ENCODE results near the gene C11orf21.

The C11orf21 gene

DNA sequence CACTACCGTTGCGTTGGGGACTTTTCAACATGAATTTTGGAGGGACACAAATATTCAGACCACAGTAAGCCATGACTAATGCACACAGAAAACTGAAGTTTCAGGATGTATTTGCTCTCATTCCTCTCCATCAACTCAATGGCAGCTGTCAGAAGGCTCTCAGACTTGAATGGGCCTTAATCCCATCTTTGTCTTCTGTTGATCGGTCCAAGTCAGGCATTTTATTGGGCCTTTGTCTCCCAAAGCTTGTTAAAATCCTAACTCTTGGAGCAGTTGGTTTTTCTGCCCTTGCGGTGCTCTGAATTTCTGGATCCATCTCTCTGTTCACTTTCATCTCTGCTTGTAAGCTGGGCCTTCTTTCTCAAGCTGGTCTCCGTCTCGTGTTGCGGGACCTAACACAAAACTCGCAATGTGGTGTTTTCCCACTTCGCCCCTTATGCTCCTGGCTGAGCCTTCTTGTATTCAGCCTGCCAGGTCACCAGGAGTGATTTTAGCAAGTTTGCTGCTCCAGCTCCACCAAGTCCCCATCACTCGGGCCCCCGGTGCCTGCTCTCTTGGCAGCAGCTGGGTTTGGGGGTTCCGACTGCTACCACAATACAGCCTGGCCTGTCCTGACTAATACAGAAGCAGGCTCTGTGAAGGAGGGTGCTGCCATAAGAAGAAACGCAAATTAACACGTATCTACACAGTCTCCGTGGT lies 27.1 kb upstream of the C11orf21 start:
- H3K27ac ChIP-seq (ENCODE audit: low read depth, low read length): no peak overlapping the region
- H3K79me2 ChIP-seq (ENCODE audit: control insufficient read depth, low read length): no peaks in the 10 kb centered on the region
- H3K27me3 ChIP-seq (ENCODE audit: control insufficient read depth, low read length): no peaks in the 10 kb centered on the region
- peaks cover 5% of the 10 kb centered on the region; the same call in 1 of the 2 replicates for H3K9me3 ChIP-seq (ENCODE audit: control insufficient read depth, insufficient read depth, low read length)
- H3K4me2 ChIP-seq (ENCODE audit: low read length): no peak overlapping the region
- no peaks in the 10 kb centered on the region for H3K9me2 ChIP-seq (replicated peaks; ENCODE audit: control insufficient read depth, low read length)
- H3K4me3 ChIP-seq (ENCODE audit: low read length): no peak overlapping the region
- no peaks in the 10 kb centered on the region for H4K20me1 ChIP-seq (ENCODE audit: control insufficient read depth, insufficient read depth, low read depth, low read length)
- no peak for TF ChIP-seq EZH2phosphoT487 (IDR thresholded peaks at IDR 0.05; ENCODE audit: borderline replicate concordance, low read length)
- TF ChIP-seq, protein P1, sequence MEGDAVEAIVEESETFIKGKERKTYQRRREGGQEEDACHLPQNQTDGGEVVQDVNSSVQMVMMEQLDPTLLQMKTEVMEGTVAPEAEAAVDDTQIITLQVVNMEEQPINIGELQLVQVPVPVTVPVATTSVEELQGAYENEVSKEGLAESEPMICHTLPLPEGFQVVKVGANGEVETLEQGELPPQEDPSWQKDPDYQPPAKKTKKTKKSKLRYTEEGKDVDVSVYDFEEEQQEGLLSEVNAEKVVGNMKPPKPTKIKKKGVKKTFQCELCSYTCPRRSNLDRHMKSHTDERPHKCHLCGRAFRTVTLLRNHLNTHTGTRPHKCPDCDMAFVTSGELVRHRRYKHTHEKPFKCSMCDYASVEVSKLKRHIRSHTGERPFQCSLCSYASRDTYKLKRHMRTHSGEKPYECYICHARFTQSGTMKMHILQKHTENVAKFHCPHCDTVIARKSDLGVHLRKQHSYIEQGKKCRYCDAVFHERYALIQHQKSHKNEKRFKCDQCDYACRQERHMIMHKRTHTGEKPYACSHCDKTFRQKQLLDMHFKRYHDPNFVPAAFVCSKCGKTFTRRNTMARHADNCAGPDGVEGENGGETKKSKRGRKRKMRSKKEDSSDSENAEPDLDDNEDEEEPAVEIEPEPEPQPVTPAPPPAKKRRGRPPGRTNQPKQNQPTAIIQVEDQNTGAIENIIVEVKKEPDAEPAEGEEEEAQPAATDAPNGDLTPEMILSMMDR (IDR thresholded peaks at IDR 0.05; ENCODE audit: low read depth, low read length, poor library complexity, severe bottlenecking): no peak
- H3K4me1 ChIP-seq (ENCODE audit: control insufficient read depth, low read length): no peaks in the 10 kb centered on the region
- no peaks in the 10 kb centered on the region for H3K36me3 ChIP-seq (ENCODE audit: control insufficient read depth, low read length)
- H3F3A ChIP-seq (ENCODE audit: control insufficient read depth, insufficient read depth): no peaks in the 10 kb centered on the region

DNA sequence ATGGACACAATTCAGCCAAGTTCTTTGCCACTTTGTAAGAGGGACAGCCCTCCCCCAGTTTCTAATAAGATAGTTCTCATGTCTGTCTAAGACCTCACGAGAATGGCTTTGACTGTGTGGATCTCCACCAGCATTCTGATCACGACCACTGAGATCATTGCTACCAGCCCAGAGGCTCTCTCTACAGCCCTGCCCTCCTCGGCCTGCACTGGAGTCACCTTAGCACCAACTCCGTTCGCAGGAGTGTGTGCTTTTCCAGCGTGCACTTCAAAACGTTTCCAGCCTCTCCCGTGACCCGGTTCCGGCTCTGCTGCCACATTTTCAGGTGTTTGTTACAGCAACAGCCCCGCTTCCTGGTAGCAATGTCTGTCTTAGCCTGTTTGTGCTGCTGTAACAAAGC lies 26.3 kb upstream of the C11orf21 start:
- Histone ChIP-seq H3K27ac (ENCODE audit: low read depth, low read length) (no peak overlapping the region), H3K36me3 (ENCODE audit: control insufficient read depth, low read length) (no peaks in the 10 kb centered on the region), H3K4me2 (ENCODE audit: low read length) (no peak overlapping the region), H3K9me3 (ENCODE audit: control insufficient read depth, insufficient read depth, low read length) (peaks cover 5% of the 10 kb centered on the region; the same call in 1 of the 2 replicates), H3K9me2 (replicated peaks; ENCODE audit: control insufficient read depth, low read length) (no peaks in the 10 kb centered on the region), H3K79me2 (ENCODE audit: control insufficient read depth, low read length) (no peaks in the 10 kb centered on the region), H4K20me1 (ENCODE audit: control insufficient read depth, insufficient read depth, low read depth, low read length) (no peaks in the 10 kb centered on the region), H3K4me1 (ENCODE audit: control insufficient read depth, low read length) (no peaks in the 10 kb centered on the region), H3K4me3 (ENCODE audit: low read length) (no peak overlapping the region), H3F3A (ENCODE audit: control insufficient read depth, insufficient read depth) (no peaks in the 10 kb centered on the region), H3K27me3 (ENCODE audit: control insufficient read depth, low read length) (no peaks in the 10 kb centered on the region)
- TF ChIP-seq, protein P1 (IDR thresholded peaks at IDR 0.05; ENCODE audit: low read depth, low read length, poor library complexity, severe bottlenecking): no peak
- no peak for TF ChIP-seq EZH2phosphoT487 (IDR thresholded peaks at IDR 0.05; ENCODE audit: borderline replicate concordance, low read length)

DNA sequence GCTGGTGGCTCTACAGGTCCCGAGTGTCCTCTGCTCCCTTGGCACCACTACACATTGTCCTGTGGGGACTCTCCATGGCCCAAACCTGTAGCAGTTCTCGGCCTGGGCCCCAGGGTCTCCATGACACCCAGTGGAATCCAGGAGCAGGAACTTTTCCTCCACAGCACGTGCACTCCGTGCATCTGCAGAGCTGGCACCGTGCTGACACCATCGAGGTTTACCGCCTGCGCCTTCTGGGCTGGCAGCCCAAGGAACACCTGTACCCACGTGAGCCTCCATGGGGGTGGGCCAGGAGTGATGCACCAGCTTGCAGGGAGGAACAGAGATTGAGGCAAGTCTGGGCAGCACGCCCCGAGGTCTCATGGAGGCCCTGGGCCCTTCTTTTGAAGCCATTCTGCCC lies 25.3 kb upstream of the C11orf21 start:
- H3K27me3 ChIP-seq (ENCODE audit: control insufficient read depth, low read length): no peaks in the 10 kb centered on the region
- TF ChIP-seq EZH2phosphoT487 (IDR thresholded peaks at IDR 0.05; ENCODE audit: borderline replicate concordance, low read length): no peak
- TF ChIP-seq, protein P1 (IDR thresholded peaks at IDR 0.05; ENCODE audit: low read depth, low read length, poor library complexity, severe bottlenecking): no peak

More for the DNA sequence above, 25.3 kb upstream of the C11orf21 start:
- Histone ChIP-seq H3K4me2 (ENCODE audit: low read length) (no peak overlapping the region), H3K9me2 (replicated peaks; ENCODE audit: control insufficient read depth, low read length) (no peaks in the 10 kb centered on the region), H3K79me2 (ENCODE audit: control insufficient read depth, low read length) (no peaks in the 10 kb centered on the region), H4K20me1 (ENCODE audit: control insufficient read depth, insufficient read depth, low read depth, low read length) (no peaks in the 10 kb centered on the region), H3K36me3 (ENCODE audit: control insufficient read depth, low read length) (no peaks in the 10 kb centered on the region), H3K27ac (ENCODE audit: low read depth, low read length) (no peak overlapping the region), H3F3A (ENCODE audit: control insufficient read depth, insufficient read depth) (no peaks in the 10 kb centered on the region), H3K4me3 (ENCODE audit: low read length) (no peak overlapping the region), H3K9me3 (ENCODE audit: control insufficient read depth, insufficient read depth, low read length) (peaks cover 5% of the 10 kb centered on the region; the same call in 1 of the 2 replicates), H3K4me1 (ENCODE audit: control insufficient read depth, low read length) (no peaks in the 10 kb centered on the region)
